ENCODE measurements around the gene MYO3B.

The MYO3B gene

GRCh38 chr2:170695521-170696410 lies 517.8 kb downstream of the MYO3B start:
- no peak for DNase-seq (ENCODE audit: low read depth)

- DNase-seq (ENCODE audit: low read depth): no peak
Measured at GRCh38 chr2:170696948-170697347, 519.0 kb downstream of the MYO3B start.

- no peak for DNase-seq (ENCODE audit: low read depth)
Measured at GRCh38 chr2:170701011-170701410, 523.1 kb downstream of the MYO3B start.

- DNase-seq (ENCODE audit: low read depth): no peak
Measured at GRCh38 chr2:170703776-170704476, 526.0 kb downstream of the MYO3B start.
